ENCODE results near the gene SEMG1.

SEMG1 gene

GRCh38 chr20:45229264-45230056 is 22.6 kb downstream of the SEMG1 start:
- no peaks in the 10 kb centered on the region for H3K36me3 ChIP-seq (ENCODE audit: insufficient read depth, low read depth, low read length)
- no peaks in the 10 kb centered on the region for H3K4me1 ChIP-seq (ENCODE audit: insufficient read depth, low read length)
- H3K27me3 ChIP-seq (ENCODE audit: insufficient read depth, low read length) = peaks cover 5% of the 10 kb centered on the region; the same call in 1 of the 2 replicates
- H3K9ac ChIP-seq (ENCODE audit: low read depth, low read length) = no peak overlapping the region
- H3K27ac ChIP-seq (ENCODE audit: low read length) = no peak overlapping the region
- no peak overlapping the region for H3K4me3 ChIP-seq (ENCODE audit: low read length)
- H3K9me3 ChIP-seq (ENCODE audit: insufficient read depth, low read depth, low read length) = no peaks in the 10 kb centered on the region

DNA sequence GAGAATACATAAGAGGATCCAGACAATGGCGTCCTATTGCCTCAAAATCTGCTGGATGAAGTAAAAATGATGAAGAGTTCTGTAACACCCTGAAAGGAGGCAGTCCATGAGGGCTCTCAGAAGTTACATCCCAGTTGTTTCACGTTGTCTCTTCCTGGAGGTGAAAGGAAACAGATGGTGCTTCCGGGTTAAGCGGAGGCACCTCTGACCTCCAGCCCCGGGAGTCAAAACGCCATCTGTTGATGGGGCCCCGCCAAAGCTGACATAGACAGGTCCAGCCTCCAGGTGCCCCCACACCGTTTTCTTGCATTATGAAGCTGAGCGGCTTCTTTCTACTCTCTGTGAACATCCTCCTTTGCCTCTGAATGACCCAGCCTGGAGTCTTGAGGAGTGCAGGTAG is 23.8 kb downstream of the SEMG1 start:
- no peak overlapping the region for H3K9ac ChIP-seq (ENCODE audit: low read depth, low read length)
- H3K36me3 ChIP-seq (ENCODE audit: insufficient read depth, low read depth, low read length) = no peaks in the 10 kb centered on the region
- no peaks in the 10 kb centered on the region for H3K4me1 ChIP-seq (ENCODE audit: insufficient read depth, low read length)
- no peak overlapping the region for H3K4me3 ChIP-seq (ENCODE audit: low read length)
- peaks cover 5% of the 10 kb centered on the region; the same call in 1 of the 2 replicates for H3K27me3 ChIP-seq (ENCODE audit: insufficient read depth, low read length)
- H3K27ac ChIP-seq (ENCODE audit: low read length) = no peak overlapping the region
- no peaks in the 10 kb centered on the region for H3K9me3 ChIP-seq (ENCODE audit: insufficient read depth, low read depth, low read length)

DNA sequence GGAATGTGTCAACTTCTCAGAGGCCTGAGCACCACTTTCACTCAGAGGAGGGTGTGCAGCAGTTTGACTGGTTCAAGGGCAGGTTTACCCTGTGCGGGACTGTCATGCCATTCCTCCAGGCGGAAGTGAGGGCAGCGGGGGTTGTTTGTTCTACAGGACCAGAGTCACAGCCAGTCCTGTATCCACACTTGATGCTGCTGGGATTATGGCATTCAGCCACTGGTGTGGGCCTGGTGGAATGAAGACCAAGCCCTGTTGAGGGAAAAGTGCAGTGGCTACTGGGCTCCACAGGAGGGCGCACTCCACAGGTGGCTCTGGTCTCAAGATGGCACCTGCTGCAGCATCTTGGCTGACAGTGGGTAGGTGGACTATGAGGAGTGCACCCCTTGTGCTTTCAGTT is 29.2 kb downstream of the SEMG1 start:
- no peaks in the 10 kb centered on the region for H3K36me3 ChIP-seq (ENCODE audit: insufficient read depth, low read depth, low read length)
- no peak overlapping the region for H3K4me3 ChIP-seq (ENCODE audit: low read length)
- no peaks in the 10 kb centered on the region for H3K27me3 ChIP-seq (ENCODE audit: insufficient read depth, low read length)
- H3K9ac ChIP-seq (ENCODE audit: low read depth, low read length) = no peak overlapping the region
- no peaks in the 10 kb centered on the region for H3K9me3 ChIP-seq (ENCODE audit: insufficient read depth, low read depth, low read length)
- H3K27ac ChIP-seq (ENCODE audit: low read length) = no peak overlapping the region
- H3K4me1 ChIP-seq (ENCODE audit: insufficient read depth, low read length) = no peaks in the 10 kb centered on the region

GRCh38 chr20:45238139-45238538 is 31.3 kb downstream of the SEMG1 start:
- H3K9me3 ChIP-seq (ENCODE audit: insufficient read depth, low read depth, low read length) = no peaks in the 10 kb centered on the region
- H3K4me1 ChIP-seq (ENCODE audit: insufficient read depth, low read length) = no peaks in the 10 kb centered on the region
- H3K9ac ChIP-seq (ENCODE audit: low read depth, low read length) = no peak overlapping the region
- H3K27ac ChIP-seq (ENCODE audit: low read length) = no peak overlapping the region
- H3K36me3 ChIP-seq (ENCODE audit: insufficient read depth, low read depth, low read length) = no peaks in the 10 kb centered on the region
- no peaks in the 10 kb centered on the region for H3K27me3 ChIP-seq (ENCODE audit: insufficient read depth, low read length)
- no peak overlapping the region for H3K4me3 ChIP-seq (ENCODE audit: low read length)

DNA sequence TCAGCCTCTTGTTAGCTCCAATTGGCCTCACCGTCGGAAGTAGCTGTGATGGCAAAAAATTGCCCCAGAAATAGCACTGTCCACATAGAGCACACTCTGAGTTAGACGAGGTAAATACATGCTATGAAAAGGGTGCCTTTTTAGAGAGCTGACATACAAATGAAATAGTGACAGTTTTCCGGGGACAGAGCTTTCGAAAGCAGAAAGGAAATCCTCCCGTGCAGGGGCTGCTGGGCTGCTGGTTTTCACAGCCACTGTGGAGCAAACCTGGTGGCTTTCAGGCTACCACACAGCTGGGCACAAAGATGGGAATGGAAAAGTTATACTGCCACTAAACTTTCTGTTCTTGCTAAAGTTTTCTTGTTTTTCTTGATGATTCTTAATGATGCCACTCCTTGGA is 39.3 kb downstream of the SEMG1 start:
- no peak overlapping the region for H3K4me3 ChIP-seq (ENCODE audit: low read length)
- no peaks in the 10 kb centered on the region for H3K4me1 ChIP-seq (ENCODE audit: insufficient read depth, low read length)
- no peaks in the 10 kb centered on the region for H3K36me3 ChIP-seq (ENCODE audit: insufficient read depth, low read depth, low read length)
- no peak overlapping the region for H3K27ac ChIP-seq (ENCODE audit: low read length)
- no peak overlapping the region for H3K9ac ChIP-seq (ENCODE audit: low read depth, low read length)
- no peaks in the 10 kb centered on the region for H3K9me3 ChIP-seq (ENCODE audit: insufficient read depth, low read depth, low read length)
- no peaks in the 10 kb centered on the region; the same call in 1 of the 2 replicates for H3K27me3 ChIP-seq (ENCODE audit: insufficient read depth, low read length)

- H3K9me3 ChIP-seq (ENCODE audit: insufficient read depth, low read depth, low read length) = no peaks in the 10 kb centered on the region
- H3K27ac ChIP-seq (ENCODE audit: low read length) = no peak overlapping the region
- H3K27me3 ChIP-seq (ENCODE audit: insufficient read depth, low read length) = peaks cover 3% of the 10 kb centered on the region; the same call in 1 of the 2 replicates
- H3K4me1 ChIP-seq (ENCODE audit: insufficient read depth, low read length) = no peaks in the 10 kb centered on the region
- H3K4me3 ChIP-seq (ENCODE audit: low read length) = no peak overlapping the region
- no peaks in the 10 kb centered on the region for H3K36me3 ChIP-seq (ENCODE audit: insufficient read depth, low read depth, low read length)
- H3K9ac ChIP-seq (ENCODE audit: low read depth, low read length) = no peak overlapping the region
Measured at GRCh38 chr20:45247865-45248264, 41.0 kb downstream of the SEMG1 start.

GRCh38 chr20:45248609-45249008 is 41.8 kb downstream of the SEMG1 start:
- no peak overlapping the region for H3K27ac ChIP-seq (ENCODE audit: low read length)
- H3K4me3 ChIP-seq (ENCODE audit: low read length) = no peak overlapping the region
- no peak overlapping the region for H3K9ac ChIP-seq (ENCODE audit: low read depth, low read length)
- no peaks in the 10 kb centered on the region for H3K36me3 ChIP-seq (ENCODE audit: insufficient read depth, low read depth, low read length)
- H3K9me3 ChIP-seq (ENCODE audit: insufficient read depth, low read depth, low read length) = no peaks in the 10 kb centered on the region
- peaks cover 3% of the 10 kb centered on the region; the same call in 1 of the 2 replicates for H3K27me3 ChIP-seq (ENCODE audit: insufficient read depth, low read length)
- no peaks in the 10 kb centered on the region for H3K4me1 ChIP-seq (ENCODE audit: insufficient read depth, low read length)

DNA sequence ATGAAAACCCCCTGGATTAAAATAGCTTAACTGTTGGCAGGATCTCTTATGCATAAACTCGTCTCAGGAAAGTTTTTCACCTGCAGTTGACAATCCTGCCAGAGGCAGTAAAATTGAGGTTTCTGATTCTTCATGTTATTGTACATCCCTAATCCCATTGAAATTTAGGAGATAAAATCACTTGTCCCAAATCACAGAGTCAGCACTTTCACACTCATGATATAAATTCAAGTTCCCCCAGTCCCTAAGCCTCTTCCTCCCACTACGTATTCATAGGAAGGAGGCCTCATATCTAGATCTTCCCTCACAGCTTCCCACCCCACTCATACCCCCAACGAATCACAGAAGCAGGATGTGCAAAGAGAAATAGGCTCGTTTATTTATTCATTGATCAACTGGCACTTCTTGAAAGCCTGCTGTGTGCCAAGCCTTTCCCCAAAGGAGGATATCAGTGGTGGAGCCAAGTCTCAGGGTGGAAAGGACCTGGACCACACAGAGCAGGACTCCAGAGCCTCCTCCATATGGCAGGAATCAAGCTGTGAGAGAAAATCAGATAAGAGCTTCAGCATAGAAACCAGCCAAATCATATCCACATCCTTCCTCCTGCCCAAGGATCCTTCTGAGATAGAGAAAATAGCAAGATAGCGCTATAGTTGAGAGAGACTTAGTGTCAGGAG is 45.2 kb downstream of the SEMG1 start:
- no peaks in the 10 kb centered on the region for H3K9me3 ChIP-seq (ENCODE audit: insufficient read depth, low read depth, low read length)
- H3K36me3 ChIP-seq (ENCODE audit: insufficient read depth, low read depth, low read length) = no peaks in the 10 kb centered on the region
- 0 out of 2 replicates have a peak, but pooled peaks cover 3% of the 10 kb centered on the region for H3K27me3 ChIP-seq (ENCODE audit: insufficient read depth, low read length)
- no peak overlapping the region for H3K4me3 ChIP-seq (ENCODE audit: low read length)
- H3K27ac ChIP-seq (ENCODE audit: low read length) = no peak overlapping the region
- H3K4me1 ChIP-seq (ENCODE audit: insufficient read depth, low read length) = no peaks in the 10 kb centered on the region
- H3K9ac ChIP-seq (ENCODE audit: low read depth, low read length) = no peak overlapping the region

DNA sequence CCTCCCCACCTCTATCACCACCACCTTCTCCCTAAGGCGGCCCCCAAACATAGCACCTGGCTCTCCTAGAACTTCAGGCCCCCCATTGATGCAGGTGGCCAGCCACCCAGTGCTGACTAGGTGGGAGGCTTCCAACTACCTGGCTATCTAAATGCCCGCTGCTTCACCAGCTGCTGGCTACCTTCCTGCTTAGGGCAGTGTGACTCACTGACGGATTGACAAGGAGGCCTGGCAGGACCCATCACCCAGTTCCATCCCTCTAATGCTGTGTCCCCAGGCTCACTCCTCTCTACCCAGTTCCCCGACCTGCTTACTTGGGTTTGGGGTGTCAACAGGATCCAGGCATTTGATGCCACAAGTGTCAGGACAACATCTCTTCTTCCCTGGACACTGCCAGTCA is 46.4 kb downstream of the SEMG1 start:
- Histone ChIP-seq H3K27ac (ENCODE audit: low read length) (no peak overlapping the region), H3K4me1 (ENCODE audit: insufficient read depth, low read length) (no peaks in the 10 kb centered on the region; the same call in 1 of the 2 replicates)

DNA sequence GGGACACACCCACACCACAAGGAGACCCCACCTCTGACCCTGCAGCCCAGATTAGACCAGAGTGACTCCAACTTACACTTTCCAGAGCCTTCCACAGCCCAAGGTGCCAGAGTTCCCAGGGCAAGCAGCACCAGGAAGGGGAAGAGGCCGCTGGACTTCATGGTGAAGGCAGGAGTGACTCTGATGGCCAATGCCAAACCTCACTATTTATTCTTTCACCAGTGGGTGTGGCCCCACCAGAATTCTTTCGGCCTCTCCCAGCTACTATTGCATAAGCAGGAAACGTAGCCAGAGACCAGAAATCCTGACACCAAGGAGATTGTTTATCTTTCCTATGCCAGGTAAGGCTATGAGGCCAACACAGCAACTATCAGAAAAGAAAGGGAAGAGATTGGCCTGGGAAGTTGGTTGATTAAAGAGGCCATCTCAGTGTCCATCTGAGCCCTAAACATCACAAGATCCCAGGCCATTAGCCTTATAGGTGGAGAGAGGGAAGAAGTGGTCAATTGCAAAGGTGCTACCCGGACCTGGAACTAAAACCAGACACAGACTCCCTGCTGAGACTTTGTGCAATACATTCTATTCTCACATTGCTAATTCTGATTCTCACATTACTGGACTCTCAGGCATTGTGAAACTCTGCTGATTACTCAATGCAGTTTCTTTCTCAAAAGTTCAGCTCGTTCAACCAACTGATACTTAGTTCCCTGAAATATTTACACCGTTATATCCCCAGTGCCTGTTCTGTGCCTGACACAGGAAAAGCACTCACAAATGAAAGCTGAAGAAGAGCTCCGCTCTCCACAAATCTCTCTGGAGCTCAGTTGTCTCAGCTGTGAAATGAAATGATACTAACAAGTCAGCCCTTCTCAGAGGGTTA is 47.8 kb downstream of the SEMG1 start, which contains the start of gene SLPI:
SLPI (minus strand) TSS at position 182 of the 880 bp plus-strand sequence; CDS start at position 161, 21 bp downstream.
- Histone ChIP-seq H3K4me3 (ENCODE audit: low read length) (no peak within 1 kb of the TSS), H3K9ac (ENCODE audit: low read depth, low read length) (no peak within 1 kb of the TSS), H3K36me3 (ENCODE audit: insufficient read depth, low read depth, low read length) (no peaks in the 10 kb centered on the region), H3K9me3 (ENCODE audit: insufficient read depth, low read depth, low read length) (no peaks in the 10 kb centered on the region), H3K27me3 (ENCODE audit: insufficient read depth, low read length) (0 out of 2 replicates have a peak, but pooled peaks cover 3% of the 10 kb centered on the region), H3K27ac (ENCODE audit: low read length) (no peak within 1 kb of the TSS), H3K4me1 (ENCODE audit: insufficient read depth, low read length) (peaks cover 6% of the 10 kb centered on the region; the same call in 1 of the 2 replicates)

More for the DNA sequence above, 46.4 kb downstream of the SEMG1 start:
- Histone ChIP-seq H3K4me3 (ENCODE audit: low read length) (no peak overlapping the region), H3K36me3 (ENCODE audit: insufficient read depth, low read depth, low read length) (no peaks in the 10 kb centered on the region), H3K9ac (ENCODE audit: low read depth, low read length) (no peak overlapping the region), H3K27me3 (ENCODE audit: insufficient read depth, low read length) (0 out of 2 replicates have a peak, but pooled peaks cover 3% of the 10 kb centered on the region), H3K9me3 (ENCODE audit: insufficient read depth, low read depth, low read length) (no peaks in the 10 kb centered on the region)

DNA sequence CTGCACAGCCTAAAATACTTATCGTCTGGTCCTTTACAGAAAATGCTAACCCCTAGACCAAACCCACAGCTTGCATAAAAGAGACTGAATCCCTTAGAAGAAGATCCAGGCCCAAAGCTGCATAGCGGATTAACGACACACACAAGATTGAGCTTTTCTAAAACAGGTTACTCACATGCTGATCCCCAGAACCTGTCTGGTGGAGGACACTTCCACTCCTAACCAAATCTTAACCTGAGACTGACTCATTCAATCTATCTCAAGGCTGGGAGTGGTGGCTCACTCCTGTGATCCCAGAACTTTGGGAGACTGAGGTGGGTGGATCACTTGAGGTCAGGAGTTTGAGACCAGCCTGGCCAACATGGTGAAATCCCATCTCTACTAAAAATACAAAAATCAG is 50.3 kb downstream of the SEMG1 start:
- Histone ChIP-seq H3K4me3 (ENCODE audit: low read length) (no peak overlapping the region), H3K4me1 (ENCODE audit: insufficient read depth, low read length) (peaks cover 6% of the 10 kb centered on the region; the same call in 1 of the 2 replicates), H3K9ac (ENCODE audit: low read depth, low read length) (no peak overlapping the region), H3K36me3 (ENCODE audit: insufficient read depth, low read depth, low read length) (no peaks in the 10 kb centered on the region), H3K27me3 (ENCODE audit: insufficient read depth, low read length) (no peaks in the 10 kb centered on the region), H3K27ac (ENCODE audit: low read length) (no peak overlapping the region), H3K9me3 (ENCODE audit: insufficient read depth, low read depth, low read length) (no peaks in the 10 kb centered on the region)

Measured in iPS-20b (cell line).